GM21576 (cell line): Measurements from ENCODE around the gene MAP2K3.

ENCODE experiments used
- ATAC-seq: cut with Tn5 transposase; IDR thresholded peaks from one replicate; pipeline ENCODE4 v1.9.1; 2021; ENCODE audit warnings: mild to moderate bottlenecking, moderate library complexity; ENCODE audit not compliant: unreplicated experiment

The MAP2K3 gene

GRCh38 chr17:21362331-21362931, 77.9 kb downstream of the MAP2K3 start:
- ATAC-seq: no peak

DNA sequence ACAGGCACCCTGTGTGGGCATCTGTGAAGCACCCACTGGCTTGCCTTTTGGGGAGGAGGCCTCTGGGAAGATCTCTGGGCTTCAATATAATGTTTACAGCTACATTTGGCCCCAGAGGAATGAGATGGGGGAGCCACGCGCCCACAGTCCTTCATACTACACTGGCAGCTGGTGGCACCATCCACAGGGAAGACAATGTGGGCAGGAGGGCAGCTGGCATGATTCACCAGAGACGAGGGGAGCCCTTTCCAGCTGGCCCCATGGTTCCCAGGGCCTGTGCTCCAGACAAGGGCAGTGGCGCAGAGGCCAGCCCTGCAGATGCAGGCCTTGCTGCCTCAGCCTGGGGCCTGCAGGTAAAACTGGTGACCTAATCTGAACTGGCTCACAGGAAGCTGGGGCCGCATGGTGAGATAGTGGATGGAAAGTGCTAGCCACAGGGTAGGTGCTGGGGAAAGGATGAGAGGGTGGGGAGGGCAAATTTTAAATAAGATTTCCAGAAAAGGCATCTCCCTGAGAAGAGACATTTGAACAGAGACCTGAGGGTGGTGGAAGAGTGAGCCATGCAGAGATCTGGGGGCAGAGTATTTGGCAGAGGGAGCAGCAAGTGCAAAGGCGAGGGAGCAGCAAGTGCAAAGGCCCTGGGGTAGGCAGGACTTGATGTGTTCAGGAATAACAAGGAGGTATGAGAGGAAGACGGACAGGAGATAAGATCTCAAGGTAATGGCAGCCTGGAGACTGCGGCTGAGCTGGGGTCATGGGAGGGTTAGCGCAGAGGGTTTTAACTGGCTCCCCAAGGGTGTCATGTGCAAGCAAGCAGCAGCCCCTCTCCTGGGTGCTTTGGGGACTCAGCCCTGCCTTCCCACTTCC, 79.5 kb downstream of the MAP2K3 start:
- no peak for ATAC-seq
